Measurements from ENCODE around the gene CMTM7.
"Not testable (repeated sequence)": the region's sequence is repeated elsewhere in the genome, so short reads cannot be mapped to it uniquely, and the experiment has no call there.

The CMTM7 gene

DNA sequence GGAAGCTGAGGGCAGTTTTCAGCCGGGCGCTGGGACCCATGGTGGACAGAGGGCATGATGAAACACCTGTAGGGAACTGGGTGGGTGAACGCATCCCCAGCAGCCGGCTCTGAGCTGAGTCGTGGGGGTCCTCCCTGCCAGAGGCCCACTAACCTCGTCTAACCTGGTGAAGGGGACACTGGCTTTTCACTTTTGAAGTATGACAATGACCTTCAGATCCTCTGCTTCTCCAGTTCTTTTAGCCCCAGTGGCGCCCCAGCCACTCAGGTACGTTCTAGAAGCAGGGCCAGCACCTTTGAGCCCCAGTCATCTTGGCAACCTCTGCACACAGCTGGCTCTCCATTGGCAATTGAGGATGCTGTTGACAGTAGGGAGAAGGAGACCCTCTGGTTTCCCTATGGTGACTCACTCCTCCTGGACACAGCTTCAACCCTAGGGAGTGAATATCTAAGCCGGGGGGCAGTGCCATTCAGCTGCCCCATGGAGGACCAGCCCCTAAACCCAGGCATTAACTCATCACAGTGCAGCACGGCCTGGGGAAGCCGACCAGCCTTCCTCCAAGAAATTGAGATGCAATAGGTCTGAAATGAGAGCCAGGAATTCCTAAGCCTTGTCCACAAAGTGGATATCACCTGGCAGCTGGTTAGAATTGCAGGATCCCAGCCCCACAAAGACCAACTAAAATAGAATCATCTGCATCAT, 64.9 kb downstream of the CMTM7 start:
- DNase-seq (ENCODE audit: low spot score), result no peak
- ChIA-PET POLR2A (ENCODE audit: low non-redundant PET) (no interaction called here), CTCF (no interaction called here)
- H3K27ac ChIP-seq, result no peak overlapping the region
- TF ChIP-seq, protein P1, sequence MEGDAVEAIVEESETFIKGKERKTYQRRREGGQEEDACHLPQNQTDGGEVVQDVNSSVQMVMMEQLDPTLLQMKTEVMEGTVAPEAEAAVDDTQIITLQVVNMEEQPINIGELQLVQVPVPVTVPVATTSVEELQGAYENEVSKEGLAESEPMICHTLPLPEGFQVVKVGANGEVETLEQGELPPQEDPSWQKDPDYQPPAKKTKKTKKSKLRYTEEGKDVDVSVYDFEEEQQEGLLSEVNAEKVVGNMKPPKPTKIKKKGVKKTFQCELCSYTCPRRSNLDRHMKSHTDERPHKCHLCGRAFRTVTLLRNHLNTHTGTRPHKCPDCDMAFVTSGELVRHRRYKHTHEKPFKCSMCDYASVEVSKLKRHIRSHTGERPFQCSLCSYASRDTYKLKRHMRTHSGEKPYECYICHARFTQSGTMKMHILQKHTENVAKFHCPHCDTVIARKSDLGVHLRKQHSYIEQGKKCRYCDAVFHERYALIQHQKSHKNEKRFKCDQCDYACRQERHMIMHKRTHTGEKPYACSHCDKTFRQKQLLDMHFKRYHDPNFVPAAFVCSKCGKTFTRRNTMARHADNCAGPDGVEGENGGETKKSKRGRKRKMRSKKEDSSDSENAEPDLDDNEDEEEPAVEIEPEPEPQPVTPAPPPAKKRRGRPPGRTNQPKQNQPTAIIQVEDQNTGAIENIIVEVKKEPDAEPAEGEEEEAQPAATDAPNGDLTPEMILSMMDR (conservative IDR thresholded peaks at IDR 0.05; ENCODE audit: low read depth), result no peak

GRCh38 chr3:32457971-32458471, 66.4 kb downstream of the CMTM7 start:
- no peak for DNase-seq (ENCODE audit: low spot score)
- TF ChIP-seq, protein P1 (conservative IDR thresholded peaks at IDR 0.05; ENCODE audit: low read depth), result no peak
- CTCF ChIA-PET, result no interaction called here
- POLR2A ChIA-PET (ENCODE audit: low non-redundant PET), result no interaction called here
- no peak overlapping the region; the same call in 1 of the 2 replicates for H3K27ac ChIP-seq

GRCh38 chr3:32459450-32459849, 67.8 kb downstream of the CMTM7 start:
- CTCF ChIA-PET, result no interaction called here
- no peak overlapping the region for H3K27ac ChIP-seq
- TF ChIP-seq, protein P1 (conservative IDR thresholded peaks at IDR 0.05; ENCODE audit: low read depth), result no peak
- no peak for DNase-seq (ENCODE audit: low spot score)
- POLR2A ChIA-PET (ENCODE audit: low non-redundant PET), result no interaction called here

DNA sequence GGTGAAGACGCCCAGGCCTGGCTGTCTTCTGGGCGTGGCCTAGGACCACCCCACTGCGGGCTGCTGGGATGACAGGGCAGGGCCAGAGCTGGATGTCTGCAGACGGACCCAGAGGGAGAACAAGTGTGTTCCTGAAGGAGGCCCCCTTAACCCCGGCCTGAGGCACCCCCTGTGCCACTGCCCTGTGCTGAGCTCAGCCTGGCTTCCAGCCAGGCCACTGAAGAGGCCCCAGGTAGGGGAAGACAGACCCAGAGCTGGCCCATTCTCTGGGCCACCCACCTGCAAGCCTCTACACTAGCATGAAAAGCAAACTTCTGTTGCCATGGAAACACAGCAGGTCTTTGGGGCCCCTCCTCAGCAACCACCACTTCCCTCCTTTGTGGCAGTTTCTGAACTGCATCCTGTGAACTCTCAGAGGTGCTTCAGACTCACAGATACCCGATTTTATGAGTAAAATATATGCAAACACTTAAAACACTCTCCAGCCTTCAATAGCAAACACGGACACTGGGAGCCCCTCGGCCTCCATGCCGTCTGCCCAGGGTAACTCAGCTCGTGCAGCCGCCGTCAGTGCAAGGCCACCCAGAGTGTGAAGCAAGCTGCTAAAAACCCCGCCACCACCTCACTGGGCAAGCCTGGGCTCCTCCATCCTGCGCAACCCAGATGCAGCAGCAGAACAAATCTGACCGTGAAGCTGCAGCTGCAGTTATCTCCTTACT, 68.5 kb downstream of the CMTM7 start:
- TF ChIP-seq, protein P1 (conservative IDR thresholded peaks at IDR 0.05; ENCODE audit: low read depth), result no peak
- peak overlapping the region; percentile 8; the same call in 1 of the 2 replicates for H3K27ac ChIP-seq
- ChIA-PET CTCF (no interaction called here), POLR2A (ENCODE audit: low non-redundant PET) (no interaction called here)
- DNase-seq (ENCODE audit: low spot score), result no peak

GRCh38 chr3:32460817-32461496, 69.3 kb downstream of the CMTM7 start:
- POLR2A ChIA-PET (ENCODE audit: low non-redundant PET); CTCF ChIA-PET: not testable (repeated sequence)

DNA sequence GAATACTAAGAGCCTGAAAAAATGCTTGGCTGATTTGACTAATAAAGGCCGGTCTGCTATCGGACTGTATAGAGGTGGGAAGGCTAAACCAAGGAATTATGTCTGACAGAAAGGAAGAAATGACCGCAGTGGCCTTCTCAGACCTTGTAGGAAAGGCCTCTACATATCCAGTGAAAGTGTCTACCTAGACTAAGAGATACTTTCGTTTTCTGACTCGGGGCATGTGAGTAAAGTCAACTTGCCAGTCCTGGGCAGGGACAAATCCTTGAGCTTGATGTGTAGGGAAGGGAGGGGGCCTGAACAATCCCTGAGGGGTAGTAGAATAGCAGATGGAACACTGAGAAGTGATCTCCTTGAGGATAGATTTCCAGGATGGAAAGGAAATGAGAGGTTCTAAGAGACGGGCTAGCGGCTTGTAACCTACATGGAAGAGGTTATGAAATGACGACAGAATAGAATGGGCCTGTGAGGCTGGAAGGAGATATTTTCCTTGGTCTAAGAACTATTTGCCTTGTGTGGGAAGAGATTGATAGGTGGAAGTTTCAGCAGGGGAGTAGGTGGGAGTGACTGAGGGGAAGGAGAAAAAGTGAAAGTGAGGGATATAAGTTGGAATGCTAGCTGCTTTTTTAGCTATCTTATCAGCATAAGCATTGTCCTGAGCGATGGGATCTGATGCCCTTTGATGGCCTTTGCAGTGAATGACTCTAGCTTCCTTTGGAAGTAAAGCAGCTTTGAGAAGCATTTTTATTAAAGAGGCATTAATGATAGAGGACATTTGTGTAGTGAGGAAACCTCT, 70.7 kb downstream of the CMTM7 start:
- POLR2A ChIA-PET (ENCODE audit: low non-redundant PET); H3K27ac ChIP-seq; CTCF ChIA-PET; DNase-seq (ENCODE audit: low spot score): not testable (repeated sequence)

More at GRCh38 chr3:32460817-32461496, 69.3 kb downstream of the CMTM7 start:
- not testable (repeated sequence) for DNase-seq (ENCODE audit: low spot score); H3K27ac ChIP-seq

GRCh38 chr3:32463415-32463814, 71.8 kb downstream of the CMTM7 start:
- DNase-seq (ENCODE audit: low spot score); CTCF ChIA-PET; POLR2A ChIA-PET (ENCODE audit: low non-redundant PET); H3K27ac ChIP-seq: not testable (repeated sequence)

- CTCF ChIA-PET; H3K27ac ChIP-seq; POLR2A ChIA-PET (ENCODE audit: low non-redundant PET); DNase-seq (ENCODE audit: low spot score): not testable (repeated sequence)
Measured at GRCh38 chr3:32464726-32465125, 73.1 kb downstream of the CMTM7 start.

- H3K27ac ChIP-seq; DNase-seq (ENCODE audit: low spot score); POLR2A ChIA-PET (ENCODE audit: low non-redundant PET): not testable (repeated sequence)
- CTCF ChIA-PET, result interaction anchor here (0.7 to 2.1 kb wide), 5 partner anchors 20 to 1566 kb away, joined by 3 to 15 read pairs (median 3); no protein-coding TSS in a partner anchor
Measured at GRCh38 chr3:32466808-32467207, 75.2 kb downstream of the CMTM7 start.

All from RWPE1 (cell line).